ENCODE measurements around the gene SLC28A3.

- TF ChIP-seq, protein P1, sequence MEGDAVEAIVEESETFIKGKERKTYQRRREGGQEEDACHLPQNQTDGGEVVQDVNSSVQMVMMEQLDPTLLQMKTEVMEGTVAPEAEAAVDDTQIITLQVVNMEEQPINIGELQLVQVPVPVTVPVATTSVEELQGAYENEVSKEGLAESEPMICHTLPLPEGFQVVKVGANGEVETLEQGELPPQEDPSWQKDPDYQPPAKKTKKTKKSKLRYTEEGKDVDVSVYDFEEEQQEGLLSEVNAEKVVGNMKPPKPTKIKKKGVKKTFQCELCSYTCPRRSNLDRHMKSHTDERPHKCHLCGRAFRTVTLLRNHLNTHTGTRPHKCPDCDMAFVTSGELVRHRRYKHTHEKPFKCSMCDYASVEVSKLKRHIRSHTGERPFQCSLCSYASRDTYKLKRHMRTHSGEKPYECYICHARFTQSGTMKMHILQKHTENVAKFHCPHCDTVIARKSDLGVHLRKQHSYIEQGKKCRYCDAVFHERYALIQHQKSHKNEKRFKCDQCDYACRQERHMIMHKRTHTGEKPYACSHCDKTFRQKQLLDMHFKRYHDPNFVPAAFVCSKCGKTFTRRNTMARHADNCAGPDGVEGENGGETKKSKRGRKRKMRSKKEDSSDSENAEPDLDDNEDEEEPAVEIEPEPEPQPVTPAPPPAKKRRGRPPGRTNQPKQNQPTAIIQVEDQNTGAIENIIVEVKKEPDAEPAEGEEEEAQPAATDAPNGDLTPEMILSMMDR (conservative IDR thresholded peaks at IDR 0.05; ENCODE audit: low read length), result no peak
- TF ChIP-seq EZH2phosphoT487 (IDR thresholded peaks at IDR 0.05; ENCODE audit: borderline replicate concordance, low read depth, low read length), result no peak
Measured at GRCh38 chr9:84278130-84278529, 62.4 kb downstream of the SLC28A3 start.
